Measurements from ENCODE around the gene PLEK2. TPM values are rescaled to one million over a fixed set of nuclear protein-coding genes. Genes with fewer than 3 reads are reported as not detected.
"Not testable (repeated sequence)": the region's sequence is repeated elsewhere in the genome, so short reads cannot be mapped to it uniquely, and the experiment has no call there.

The PLEK2 gene
- total RNA-seq, 1 donor from 2014 or later: not detected

GRCh38 chr14:67411370-67411769, 595 bp downstream of the PLEK2 start:
- intact Hi-C loops (cut with DNase I): no loop called here
- ATAC-seq (no peak), DNase-seq (ENCODE audit: missing footprints) (no peak)

- ATAC-seq: no peak
- intact Hi-C loops (cut with DNase I): no loop called here
Observed at GRCh38 chr14:67410313-67410712, 1.7 kb downstream of the PLEK2 start.

GRCh38 chr14:67409461-67409860, 2.5 kb downstream of the PLEK2 start:
- ATAC-seq (no peak), DNase-seq (ENCODE audit: missing footprints) (no peak)
- intact Hi-C loops (cut with DNase I): no loop called here

More at GRCh38 chr14:67410313-67410712, 1.7 kb downstream of the PLEK2 start:
- DNase-seq (ENCODE audit: missing footprints): no peak

- ATAC-seq; intact Hi-C loops (cut with DNase I); DNase-seq (ENCODE audit: missing footprints): not testable (repeated sequence)
Observed at GRCh38 chr14:67408122-67408801, 3.7 kb downstream of the PLEK2 start.

GRCh38 chr14:67405771-67406170, 6.2 kb downstream of the PLEK2 start:
- ATAC-seq (no peak), DNase-seq (ENCODE audit: missing footprints) (no peak)
- intact Hi-C loops (cut with DNase I): no loop called here

- ATAC-seq: no peak
- DNase-seq (ENCODE audit: missing footprints): no peak
- intact Hi-C loops (cut with DNase I): no loop called here
Observed at GRCh38 chr14:67400434-67400833, 11.5 kb downstream of the PLEK2 start.

- DNase-seq (ENCODE audit: missing footprints) (no peak), ATAC-seq (no peak)
- intact Hi-C loops (cut with DNase I): no loop called here
Observed at GRCh38 chr14:67397536-67397935, 14.4 kb downstream of the PLEK2 start.

GRCh38 chr14:67396381-67396970, 15.5 kb downstream of the PLEK2 start:
- ATAC-seq: no peak
- intact Hi-C loops (cut with DNase I): no loop called here
- DNase-seq (ENCODE audit: missing footprints): no peak

- intact Hi-C loops (cut with DNase I): no loop called here
- no peak for DNase-seq (ENCODE audit: missing footprints)
- no peak for ATAC-seq
Observed at GRCh38 chr14:67395876-67396189, 16.1 kb downstream of the PLEK2 start.

- no peak for ATAC-seq
- DNase-seq (ENCODE audit: missing footprints): no peak
- intact Hi-C loops (cut with DNase I): no loop called here
Observed at GRCh38 chr14:67395086-67395875, 16.7 kb downstream of the PLEK2 start.

GRCh38 chr14:67393689-67394088, 18.3 kb downstream of the PLEK2 start:
- DNase-seq (ENCODE audit: missing footprints) (no peak), ATAC-seq (no peak)
- intact Hi-C loops (cut with DNase I): no loop called here

GRCh38 chr14:67392800-67393199, 19.2 kb downstream of the PLEK2 start:
- intact Hi-C loops (cut with DNase I): no loop called here

GRCh38 chr14:67392123-67392522, 19.8 kb downstream of the PLEK2 start:
- DNase-seq (ENCODE audit: missing footprints) (no peak), ATAC-seq (no peak)
- intact Hi-C loops (cut with DNase I): no loop called here

More at GRCh38 chr14:67392800-67393199, 19.2 kb downstream of the PLEK2 start:
- no peak for ATAC-seq
- DNase-seq (ENCODE audit: missing footprints): no peak

GRCh38 chr14:67391268-67391667, 20.7 kb downstream of the PLEK2 start:
- ATAC-seq (no peak), DNase-seq (ENCODE audit: missing footprints) (no peak)
- intact Hi-C loops (cut with DNase I): no loop called here

GRCh38 chr14:67389811-67390534, 22.0 kb downstream of the PLEK2 start:
- intact Hi-C loops (cut with DNase I): no loop called here
- no peak for ATAC-seq
- DNase-seq (ENCODE audit: missing footprints): no peak

GRCh38 chr14:67389275-67389674, 22.7 kb downstream of the PLEK2 start:
- intact Hi-C loops (cut with DNase I): no loop called here
- ATAC-seq: no peak

GRCh38 chr14:67387195-67387594, 24.8 kb downstream of the PLEK2 start:
- DNase-seq (ENCODE audit: missing footprints): no peak
- intact Hi-C loops (cut with DNase I): no loop called here
- ATAC-seq: no peak

More at GRCh38 chr14:67389275-67389674, 22.7 kb downstream of the PLEK2 start:
- no peak for DNase-seq (ENCODE audit: missing footprints)

- DNase-seq (ENCODE audit: missing footprints): no peak
- no peak for ATAC-seq
- intact Hi-C loops (cut with DNase I): no loop called here
Observed at GRCh38 chr14:67385618-67386017, 26.3 kb downstream of the PLEK2 start.

- ATAC-seq: no peak
- intact Hi-C loops (cut with DNase I): no loop called here
- DNase-seq (ENCODE audit: missing footprints): no peak
Observed at GRCh38 chr14:67385120-67385519, 26.8 kb downstream of the PLEK2 start.
